ENCODE data around the gene SLC24A3.

The SLC24A3 gene

GRCh38 chr20:19616081-19616480, 403.6 kb downstream of the SLC24A3 start:
- no peaks in the 10 kb centered on the region for H3K27me3 ChIP-seq (ENCODE audit: insufficient read depth, low read length, poor library complexity, severe bottlenecking)
- H3K79me2 ChIP-seq (ENCODE audit: insufficient read depth, low read length), result no peaks in the 10 kb centered on the region
- no peaks in the 10 kb centered on the region for H3K9me2 ChIP-seq (replicated peaks; ENCODE audit: low read depth, low read length)
- TF ChIP-seq CTCF (conservative IDR thresholded peaks at IDR 0.05; ENCODE audit: low read length), result no peak
- H3K4me1 ChIP-seq (ENCODE audit: insufficient read depth, low read length, poor library complexity, severe bottlenecking), result peaks cover 7% of the 10 kb centered on the region
- H3K36me3 ChIP-seq (ENCODE audit: insufficient read depth, low read length), result no peaks in the 10 kb centered on the region
- H3K9ac ChIP-seq (ENCODE audit: low read depth, low read length, poor library complexity, severe bottlenecking), result no peak overlapping the region
- H3K4me3 ChIP-seq (ENCODE audit: low read length, poor library complexity, severe bottlenecking), result no peak overlapping the region
- no peak overlapping the region for H3K4me2 ChIP-seq (ENCODE audit: low read depth, low read length, poor library complexity, severe bottlenecking)
- no peak overlapping the region for H2AFZ ChIP-seq (ENCODE audit: low read length)
- no peaks in the 10 kb centered on the region for H4K20me1 ChIP-seq (ENCODE audit: insufficient read depth, low read length, poor library complexity, severe bottlenecking)
- H3F3A ChIP-seq (ENCODE audit: low read depth), result no peaks in the 10 kb centered on the region
- H3K9me3 ChIP-seq (ENCODE audit: insufficient read depth, low read depth, low read length), result no peaks in the 10 kb centered on the region

GRCh38 chr20:19616620-19617019, 404.2 kb downstream of the SLC24A3 start:
- no peaks in the 10 kb centered on the region for H3K9me3 ChIP-seq (ENCODE audit: insufficient read depth, low read depth, low read length)

GRCh38 chr20:19617256-19617655, 404.8 kb downstream of the SLC24A3 start:
- Histone ChIP-seq H3K27me3 (ENCODE audit: insufficient read depth, low read length, poor library complexity, severe bottlenecking) (no peaks in the 10 kb centered on the region), H3F3A (ENCODE audit: low read depth) (no peaks in the 10 kb centered on the region), H3K4me2 (ENCODE audit: low read depth, low read length, poor library complexity, severe bottlenecking) (no peak overlapping the region), H4K20me1 (ENCODE audit: insufficient read depth, low read length, poor library complexity, severe bottlenecking) (no peaks in the 10 kb centered on the region), H2AFZ (ENCODE audit: low read length) (no peak overlapping the region), H3K9ac (ENCODE audit: low read depth, low read length, poor library complexity, severe bottlenecking) (no peak overlapping the region), H3K9me3 (ENCODE audit: insufficient read depth, low read depth, low read length) (no peaks in the 10 kb centered on the region), H3K79me2 (ENCODE audit: insufficient read depth, low read length) (no peaks in the 10 kb centered on the region), H3K36me3 (ENCODE audit: insufficient read depth, low read length) (no peaks in the 10 kb centered on the region), H3K4me1 (ENCODE audit: insufficient read depth, low read length, poor library complexity, severe bottlenecking) (peaks cover 10% of the 10 kb centered on the region), H3K9me2 (replicated peaks; ENCODE audit: low read depth, low read length) (no peaks in the 10 kb centered on the region), H3K4me3 (ENCODE audit: low read length, poor library complexity, severe bottlenecking) (no peak overlapping the region)
- TF ChIP-seq CTCF (conservative IDR thresholded peaks at IDR 0.05; ENCODE audit: low read length) (no peak), EZH2phosphoT487 (IDR thresholded peaks at IDR 0.05; ENCODE audit: borderline replicate concordance) (no peak)

More at GRCh38 chr20:19616620-19617019, 404.2 kb downstream of the SLC24A3 start:
- Histone ChIP-seq H3K27me3 (ENCODE audit: insufficient read depth, low read length, poor library complexity, severe bottlenecking) (no peaks in the 10 kb centered on the region), H3K4me3 (ENCODE audit: low read length, poor library complexity, severe bottlenecking) (no peak overlapping the region), H3K79me2 (ENCODE audit: insufficient read depth, low read length) (no peaks in the 10 kb centered on the region), H2AFZ (ENCODE audit: low read length) (no peak overlapping the region), H3K4me1 (ENCODE audit: insufficient read depth, low read length, poor library complexity, severe bottlenecking) (peaks cover 10% of the 10 kb centered on the region), H3K9me2 (replicated peaks; ENCODE audit: low read depth, low read length) (no peaks in the 10 kb centered on the region), H3K9ac (ENCODE audit: low read depth, low read length, poor library complexity, severe bottlenecking) (no peak overlapping the region), H4K20me1 (ENCODE audit: insufficient read depth, low read length, poor library complexity, severe bottlenecking) (no peaks in the 10 kb centered on the region), H3F3A (ENCODE audit: low read depth) (no peaks in the 10 kb centered on the region), H3K36me3 (ENCODE audit: insufficient read depth, low read length) (no peaks in the 10 kb centered on the region), H3K4me2 (ENCODE audit: low read depth, low read length, poor library complexity, severe bottlenecking) (no peak overlapping the region)
- TF ChIP-seq CTCF (conservative IDR thresholded peaks at IDR 0.05; ENCODE audit: low read length) (no peak), EZH2phosphoT487 (IDR thresholded peaks at IDR 0.05; ENCODE audit: borderline replicate concordance) (no peak)
